Stomach (tissue), 4 donors: ENCODE data around the gene DND1.

Experiments
- EP300 ChIP-seq: sonication (generic); formaldehyde crosslinking; IDR thresholded peaks from one replicate; pipeline ENCODE4 v1.6.1; 2017; ENCODE audit warnings: antibody characterized with exemption
- POLR2A ChIP-seq, 4 donors: fragments of 450-650 bp; IDR thresholded peaks; one replicate each; pipeline ENCODE4 v1.6.1; 2016; ENCODE audit warnings: antibody characterized with exemption in 4 of 4, control low read depth in 2 of 4, mild to moderate bottlenecking in 1 of 4, moderate library complexity in 1 of 4
- TF ChIP-seq, protein P1 (sequence below), 7 experiments: fragments of 450-650 bp in 4 of 7; fragments of 200-600 bp in 3 of 7; sonication (generic) in 3 of 7; IDR thresholded peaks; one replicate each; pipeline ENCODE4 v1.5.1; 2016 to 2019; ENCODE audit warnings: antibody characterized with exemption in 7 of 7, control low read depth in 2 of 7, mild to moderate bottlenecking in 1 of 7

DNA sequence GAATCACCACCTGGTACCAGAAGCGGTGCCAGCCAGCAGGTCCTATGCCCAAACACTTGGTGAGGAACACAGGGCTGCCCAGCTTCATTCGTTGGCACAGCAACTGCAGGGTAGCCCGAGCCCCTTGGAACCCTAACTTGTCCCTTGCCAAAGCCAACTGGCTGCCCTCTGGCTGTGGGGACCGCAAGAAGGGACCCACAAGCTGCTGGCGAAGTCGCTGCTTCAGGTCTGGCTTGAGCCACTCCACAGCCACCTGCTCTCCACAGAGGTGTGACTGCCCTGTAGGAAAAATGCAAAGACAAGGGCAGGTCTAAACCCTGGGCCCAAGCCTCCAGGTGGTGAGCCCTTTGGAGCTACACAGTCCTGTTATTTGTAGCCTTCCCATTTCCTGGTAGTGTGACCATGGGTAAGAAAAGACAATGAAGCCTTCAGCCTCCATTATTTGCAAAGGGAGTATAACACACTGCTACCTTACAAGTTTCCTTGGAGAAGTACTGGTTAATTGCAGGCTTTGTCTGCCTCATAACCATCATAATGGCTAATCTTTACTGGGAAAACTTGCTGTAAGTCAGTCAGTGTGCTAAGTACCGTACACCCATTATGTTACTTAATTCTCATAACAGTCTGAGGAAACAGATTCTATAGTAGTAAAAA, 1.8 kb downstream of the DND1 start:
- TF ChIP-seq EP300 (no peak), POLR2A (IDR thresholded peaks at IDR 0.05) (no peak)
- TF ChIP-seq, protein P1, sequence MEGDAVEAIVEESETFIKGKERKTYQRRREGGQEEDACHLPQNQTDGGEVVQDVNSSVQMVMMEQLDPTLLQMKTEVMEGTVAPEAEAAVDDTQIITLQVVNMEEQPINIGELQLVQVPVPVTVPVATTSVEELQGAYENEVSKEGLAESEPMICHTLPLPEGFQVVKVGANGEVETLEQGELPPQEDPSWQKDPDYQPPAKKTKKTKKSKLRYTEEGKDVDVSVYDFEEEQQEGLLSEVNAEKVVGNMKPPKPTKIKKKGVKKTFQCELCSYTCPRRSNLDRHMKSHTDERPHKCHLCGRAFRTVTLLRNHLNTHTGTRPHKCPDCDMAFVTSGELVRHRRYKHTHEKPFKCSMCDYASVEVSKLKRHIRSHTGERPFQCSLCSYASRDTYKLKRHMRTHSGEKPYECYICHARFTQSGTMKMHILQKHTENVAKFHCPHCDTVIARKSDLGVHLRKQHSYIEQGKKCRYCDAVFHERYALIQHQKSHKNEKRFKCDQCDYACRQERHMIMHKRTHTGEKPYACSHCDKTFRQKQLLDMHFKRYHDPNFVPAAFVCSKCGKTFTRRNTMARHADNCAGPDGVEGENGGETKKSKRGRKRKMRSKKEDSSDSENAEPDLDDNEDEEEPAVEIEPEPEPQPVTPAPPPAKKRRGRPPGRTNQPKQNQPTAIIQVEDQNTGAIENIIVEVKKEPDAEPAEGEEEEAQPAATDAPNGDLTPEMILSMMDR (IDR thresholded peaks at IDR 0.05): no peak
